NT2/D1 (cell line): ENCODE measurements around the gene PRDX6.

Source experiments
- SUZ12 ChIP-seq: IDR thresholded peaks from 2 replicates; pipeline ENCODE4 v1.6.1; 2011; ENCODE audit not compliant: insufficient read length, insufficient read depth; ENCODE audit errors: extremely low read depth
- YY1 ChIP-seq: IDR thresholded peaks from 2 replicates; pipeline ENCODE4 v1.6.1; 2011; ENCODE audit not compliant: insufficient read length, insufficient read depth
- ZNF274 ChIP-seq: IDR thresholded peaks from 2 replicates; pipeline ENCODE4 v1.6.1; 2011; ENCODE audit warnings: mild to moderate bottlenecking, low read depth, low read length

- TF ChIP-seq YY1 (no peak), ZNF274 (no peak), SUZ12 (no peak)
Observed at GRCh38 chr1:173444757-173445156, 32.4 kb upstream of the PRDX6 start.
